Osteoblast (primary cell): ENCODE measurements around the gene PCA3. TPM values are rescaled to one million over a fixed set of nuclear protein-coding genes. Genes with fewer than 3 reads are reported as not detected.

Experiments used
- small RNA-seq: library from RNA; depleted of rRNA; stranded (forward); fragments of <200 nt; gene quantifications from one replicate; pipeline ENCODE3, GENCODE V24; 2012
- total RNA-seq: library from RNA; depleted of rRNA; stranded (reverse); fragments of >200 nt; gene quantifications from 2 replicates; pipeline ENCODE4 v1.2.3, GENCODE V29; 2012

Gene PCA3
- total RNA-seq, 1 donor: 0.36 TPM

Small RNA genes within 50 kb of the gene (small RNA-seq; reads per million reads assigned to genes)
- not detected for gene AL359314.1

Other genes with a start within 250 kb of the PCA3 start
- 59.2 and 80.0 TPM in 2 replicates for gene PRUNE2, start 141.7 kb downstream of the PCA3 start, total RNA-seq